GM21717 (cell line): ENCODE measurements around the gene GAMT.
A peak's percentile ranks its signal among the peaks of the same experiment; 100 is the strongest.

Experiments
- ATAC-seq: cut with Tn5 transposase; IDR thresholded peaks from one replicate; pipeline ENCODE4 v1.9.1; 2021; ENCODE audit warnings: mild to moderate bottlenecking, moderate library complexity; ENCODE audit not compliant: unreplicated experiment

GAMT gene

GRCh38 chr19:1366899-1367870 is 34.2 kb downstream of the GAMT start:
- no peak for ATAC-seq

GRCh38 chr19:1366296-1366695 is 35.0 kb downstream of the GAMT start:
- no peak for ATAC-seq

GRCh38 chr19:1365319-1366269 is 35.7 kb downstream of the GAMT start:
- no peak for ATAC-seq

GRCh38 chr19:1364070-1364704 is 37.2 kb downstream of the GAMT start:
- no peak for ATAC-seq

GRCh38 chr19:1363599-1363998 is 37.7 kb downstream of the GAMT start:
- no peak for ATAC-seq

- ATAC-seq: no peak
Observed at GRCh38 chr19:1362387-1363257, 38.7 kb downstream of the GAMT start.

- ATAC-seq: no peak
Observed at GRCh38 chr19:1361601-1362386, 39.5 kb downstream of the GAMT start.

GRCh38 chr19:1360818-1361461 is 40.4 kb downstream of the GAMT start:
- ATAC-seq: no peak

- ATAC-seq: no peak
Observed at GRCh38 chr19:1360126-1360817, 41.1 kb downstream of the GAMT start.

GRCh38 chr19:1357531-1358109 is 43.7 kb downstream of the GAMT start:
- ATAC-seq: no peak

- no peak for ATAC-seq
Observed at GRCh38 chr19:1356508-1356865, 44.9 kb downstream of the GAMT start.

- ATAC-seq: no peak
Observed at GRCh38 chr19:1355568-1356507, 45.5 kb downstream of the GAMT start.

GRCh38 chr19:1354970-1355567 is 46.3 kb downstream of the GAMT start:
- peak; percentile 33 for ATAC-seq

GRCh38 chr19:1353144-1353543 is 48.2 kb downstream of the GAMT start:
- no peak for ATAC-seq

- ATAC-seq: no peak
Observed at GRCh38 chr19:1351381-1351851, 49.9 kb downstream of the GAMT start.

GRCh38 chr19:1350867-1351266 is 50.5 kb downstream of the GAMT start:
- ATAC-seq: no peak
